ENCODE measurements around the gene CLNK. TPM values are rescaled to one million over a fixed set of nuclear protein-coding genes. Genes with fewer than 3 reads are reported as not detected.
A peak's percentile ranks its signal among the peaks of the same experiment; 100 is the strongest.

The CLNK gene
- total and polyA plus RNA-seq, 2 donors from 2014 or later, result 2.8 to 4.8 TPM

DNA sequence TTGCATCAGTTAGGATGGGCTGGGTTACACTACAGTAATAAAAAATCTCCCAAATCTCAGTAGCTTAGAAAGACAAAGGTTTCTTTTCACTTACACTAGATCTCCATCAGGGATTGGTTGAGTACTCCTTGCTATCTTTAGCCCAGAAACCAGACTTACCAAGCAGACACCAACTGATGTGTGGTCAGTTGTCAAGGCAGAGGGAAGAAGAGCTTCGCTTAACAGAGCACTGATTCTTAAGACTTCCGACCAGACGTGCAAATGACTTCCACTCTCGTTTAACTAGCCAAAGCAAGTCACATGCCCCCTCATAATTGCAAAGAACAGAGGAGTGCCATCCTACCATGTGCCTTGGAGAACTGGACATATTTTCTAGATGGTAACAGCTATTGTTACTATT is 221.7 kb downstream of the CLNK start:
- TF ChIP-seq, protein P1, sequence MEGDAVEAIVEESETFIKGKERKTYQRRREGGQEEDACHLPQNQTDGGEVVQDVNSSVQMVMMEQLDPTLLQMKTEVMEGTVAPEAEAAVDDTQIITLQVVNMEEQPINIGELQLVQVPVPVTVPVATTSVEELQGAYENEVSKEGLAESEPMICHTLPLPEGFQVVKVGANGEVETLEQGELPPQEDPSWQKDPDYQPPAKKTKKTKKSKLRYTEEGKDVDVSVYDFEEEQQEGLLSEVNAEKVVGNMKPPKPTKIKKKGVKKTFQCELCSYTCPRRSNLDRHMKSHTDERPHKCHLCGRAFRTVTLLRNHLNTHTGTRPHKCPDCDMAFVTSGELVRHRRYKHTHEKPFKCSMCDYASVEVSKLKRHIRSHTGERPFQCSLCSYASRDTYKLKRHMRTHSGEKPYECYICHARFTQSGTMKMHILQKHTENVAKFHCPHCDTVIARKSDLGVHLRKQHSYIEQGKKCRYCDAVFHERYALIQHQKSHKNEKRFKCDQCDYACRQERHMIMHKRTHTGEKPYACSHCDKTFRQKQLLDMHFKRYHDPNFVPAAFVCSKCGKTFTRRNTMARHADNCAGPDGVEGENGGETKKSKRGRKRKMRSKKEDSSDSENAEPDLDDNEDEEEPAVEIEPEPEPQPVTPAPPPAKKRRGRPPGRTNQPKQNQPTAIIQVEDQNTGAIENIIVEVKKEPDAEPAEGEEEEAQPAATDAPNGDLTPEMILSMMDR (IDR thresholded peaks at IDR 0.05; ENCODE audit: borderline replicate concordance, extremely low read depth, insufficient read depth), result no peak
- Histone ChIP-seq H3K27ac (ENCODE audit: low read depth in 2 of 2, low read length in 2 of 2) (no peak overlapping the region), H3K9ac (ENCODE audit: low read length in 3 of 3) (no peak overlapping the region), H3K4me1 (ENCODE audit: control insufficient read depth in 2 of 3, insufficient read depth in 2 of 3, low read depth in 1 of 3, low read length in 3 of 3) (peaks cover 0 to 3% (median 1%) of the 10 kb centered on the region in 3 donors), H3K27me3 (ENCODE audit: control insufficient read depth, insufficient read depth, low read length) (peaks cover 6% of the 10 kb centered on the region), H3K4me3 (ENCODE audit: low read length in 3 of 3) (no peak overlapping the region), H3K36me3 (ENCODE audit: control insufficient read depth in 2 of 3, insufficient read depth in 3 of 3, low read length in 3 of 3) (no peaks in the 10 kb centered on the region), H3K9me3 (ENCODE audit: control insufficient read depth in 2 of 3, insufficient read depth in 1 of 3, low read length in 3 of 3) (no peaks in the 10 kb centered on the region)
- FAIRE-seq (no peak), DNase-seq (no peak)
- intact Hi-C loops (cut with DNase I), result no loop called here

DNA sequence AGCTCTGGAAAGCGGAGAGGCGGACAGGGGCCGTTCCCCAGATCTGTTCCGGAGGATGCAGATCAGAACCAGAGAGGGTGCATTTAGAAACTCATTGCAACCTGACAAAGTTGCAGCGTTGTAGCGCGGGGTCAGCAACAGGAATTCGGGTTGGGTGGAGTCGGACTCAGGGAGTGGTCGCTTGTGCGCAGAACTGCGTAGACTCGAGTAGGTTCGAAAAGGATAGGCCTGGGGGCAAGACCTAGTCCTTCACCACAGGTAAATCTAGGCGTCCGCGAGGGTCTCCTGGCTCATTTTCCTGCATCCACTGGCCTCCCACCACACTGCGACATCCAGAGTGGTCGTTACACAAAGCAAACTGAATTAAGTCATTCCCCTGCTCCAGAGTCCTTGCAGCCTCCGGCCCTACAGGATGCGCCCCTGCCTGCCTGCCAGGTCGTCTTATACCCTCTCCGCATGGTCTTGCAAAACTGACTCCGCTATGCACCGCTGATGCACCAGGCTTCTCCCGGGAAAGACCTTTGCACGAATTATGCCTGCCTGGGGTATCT is 222.6 kb downstream of the CLNK start:
- no peaks in the 10 kb centered on the region for H3K9me3 ChIP-seq (ENCODE audit: control insufficient read depth in 2 of 3, insufficient read depth in 1 of 3, low read length in 3 of 3)
- no peak for DNase-seq
- H3K4me1 ChIP-seq (ENCODE audit: control insufficient read depth in 2 of 3, insufficient read depth in 2 of 3, low read depth in 1 of 3, low read length in 3 of 3), result peaks cover 0 to 6% (median 5%) of the 10 kb centered on the region in 3 donors
- TF ChIP-seq, protein P1 (IDR thresholded peaks at IDR 0.05; ENCODE audit: borderline replicate concordance, extremely low read depth, insufficient read depth), result no peak
- no peak overlapping the region for H3K9ac ChIP-seq (ENCODE audit: low read length in 3 of 3)
- intact Hi-C loops (cut with DNase I), result no loop called here
- H3K36me3 ChIP-seq (ENCODE audit: control insufficient read depth in 2 of 3, insufficient read depth in 3 of 3, low read length in 3 of 3), result no peaks in the 10 kb centered on the region
- H3K27ac ChIP-seq (ENCODE audit: low read depth in 2 of 2, low read length in 2 of 2), result no peak overlapping the region
- H3K27me3 ChIP-seq (ENCODE audit: control insufficient read depth, insufficient read depth, low read length), result peaks cover 6% of the 10 kb centered on the region
- no peak for FAIRE-seq
- H3K4me3 ChIP-seq (ENCODE audit: low read length in 3 of 3), result peak overlapping the region in 2 of 3 donors; percentile 48

DNA sequence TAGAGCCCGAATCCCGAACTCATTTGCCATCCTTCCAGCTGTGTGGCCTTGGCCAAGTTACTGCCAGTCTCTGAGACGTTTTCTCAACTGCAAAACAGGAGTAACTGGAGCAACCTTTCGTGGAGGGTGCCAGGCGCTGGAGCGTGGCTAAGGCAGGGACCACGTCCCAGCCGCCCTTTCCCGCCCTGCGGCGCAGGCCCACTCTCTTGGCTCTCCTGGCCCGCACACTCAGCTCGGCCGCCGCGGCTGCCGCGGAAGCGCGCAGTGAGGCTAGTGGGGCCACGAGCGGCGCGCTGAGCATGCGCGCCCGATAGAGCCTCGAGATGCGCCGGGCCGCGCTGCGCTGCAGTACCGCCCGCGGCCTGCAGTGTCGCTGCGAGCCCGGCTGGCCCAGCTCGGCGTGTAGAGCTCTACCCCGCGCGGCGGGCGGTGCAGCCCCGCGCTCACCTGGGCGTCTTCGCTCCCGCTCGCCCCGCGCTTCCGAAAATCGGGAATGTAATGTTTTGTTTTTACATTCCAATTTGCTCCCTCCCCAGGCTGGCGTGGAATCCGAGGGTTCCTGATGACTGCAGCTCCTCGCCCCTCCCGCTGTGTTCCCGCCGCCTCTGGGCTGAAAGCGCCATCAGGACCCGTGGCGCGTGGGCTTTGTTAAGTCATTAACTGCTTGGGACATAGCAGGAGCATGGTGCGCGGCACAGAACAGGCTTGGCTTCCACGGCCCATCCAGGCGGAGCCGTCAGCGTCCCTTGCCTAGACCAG is 223.3 kb downstream of the CLNK start:
- intact Hi-C loops (cut with DNase I), result no loop called here
- TF ChIP-seq, protein P1 (IDR thresholded peaks at IDR 0.05; ENCODE audit: borderline replicate concordance, extremely low read depth, insufficient read depth), result peak; percentile 87
- no peak for FAIRE-seq

More for the DNA sequence above, 223.3 kb downstream of the CLNK start:
- Histone ChIP-seq H3K9me3 (ENCODE audit: control insufficient read depth in 2 of 3, insufficient read depth in 1 of 3, low read length in 3 of 3) (no peaks in the 10 kb centered on the region), H3K4me1 (ENCODE audit: control insufficient read depth in 2 of 3, insufficient read depth in 2 of 3, low read depth in 1 of 3, low read length in 3 of 3) (peaks cover 0 to 8% (median 5%) of the 10 kb centered on the region in 3 donors), H3K4me3 (ENCODE audit: low read length in 3 of 3) (peak overlapping the region in 2 of 3 donors; percentile 48), H3K27me3 (ENCODE audit: control insufficient read depth, insufficient read depth, low read length) (peaks cover 6% of the 10 kb centered on the region), H3K27ac (ENCODE audit: low read depth in 2 of 2, low read length in 2 of 2) (no peak overlapping the region), H3K36me3 (ENCODE audit: control insufficient read depth in 2 of 3, insufficient read depth in 3 of 3, low read length in 3 of 3) (no peaks in the 10 kb centered on the region), H3K9ac (ENCODE audit: low read length in 3 of 3) (peak overlapping the region in 1 of 3 donors; percentile 15)
- DNase-seq, result peak; percentile 67 to 92 (median 81)
